Ascending aorta (tissue), 2 donors: Measurements from ENCODE around the gene MRPS18C. TPM values are rescaled to one million over a fixed set of nuclear protein-coding genes. Genes with fewer than 3 reads are reported as not detected.
"Not testable (repeated sequence)": the region's sequence is repeated elsewhere in the genome, so short reads cannot be mapped to it uniquely, and the experiment has no call there.

Experiments
- DNase-seq, 2 donors: peaks; one replicate each; pipeline ENCODE4 v3.0.0-alpha.2; 2019; ENCODE audit warnings: low spot score in 2 of 2
- H3K27ac ChIP-seq, 2 donors: fragments of 200-600 bp; sonication (generic); one replicate each; pipeline ENCODE4 v1.5.1; 2016 to 2017; ENCODE audit warnings: mild to moderate bottlenecking in 1 of 2
- H3K27me3 ChIP-seq: fragments of 200-600 bp; sonication (generic); one replicate; pipeline ENCODE4 v1.5.1; 2017
- H3K36me3 ChIP-seq, 2 donors: fragments of 200-600 bp; sonication (generic); one replicate each; pipeline ENCODE4 v1.5.1; 2016
- H3K4me1 ChIP-seq, 2 donors: fragments of 200-600 bp; sonication (generic); one replicate each; pipeline ENCODE4 v1.5.1; 2016 to 2017; ENCODE audit warnings: mild to moderate bottlenecking in 1 of 2
- H3K4me3 ChIP-seq, 2 donors: fragments of 200-600 bp; sonication (generic); one replicate each; pipeline ENCODE4 v1.5.1; 2016 to 2017; ENCODE audit warnings: mild to moderate bottlenecking in 1 of 2
- H3K9me3 ChIP-seq, 2 donors: fragments of 200-600 bp; sonication (generic); one replicate each; pipeline ENCODE4 v1.5.1; 2016
- CTCF ChIP-seq, 3 experiments: fragments of 200-600 bp in 2 of 3; fragments of 450-650 bp in 1 of 3; sonication (generic) in 2 of 3; IDR thresholded peaks; one replicate each; pipeline ENCODE4 v1.5.1; 2016 to 2019; ENCODE audit warnings: antibody characterized with exemption in 3 of 3, mild to moderate bottlenecking in 1 of 3, moderate library complexity in 1 of 3
- intact Hi-C: fragments of 100-400 bp; cut with DNase I; formaldehyde crosslinking; loops from one replicate; pipeline ENCODE4 v1.15.1; 2023
- total RNA-seq: library from RNA; depleted of rRNA; stranded (reverse); fragments of >200 nt; gene quantifications from one replicate; pipeline ENCODE4 v1.1.0, GENCODE V29; 2016

The MRPS18C gene
- total RNA-seq, 1 donor from 2014 or later: 13.0 TPM

- H3K36me3 ChIP-seq: no peaks in the 10 kb centered on the region
- DNase-seq: peak; percentile 80 to 97
- no peak for TF ChIP-seq CTCF (IDR thresholded peaks at IDR 0.05)
- no peaks in the 10 kb centered on the region for H3K27me3 ChIP-seq
- peak within 1 kb of the TSS; percentile 71 to 89 for H3K4me3 ChIP-seq
- H3K4me1 ChIP-seq: peaks cover 0 to 12% of the 10 kb centered on the region in 2 donors
- no peaks in the 10 kb centered on the region for H3K9me3 ChIP-seq
- intact Hi-C loops: loop anchor here (1.0 to 10.0 kb wide), 7 partner anchors 29 to 1200 kb away; partner anchors contain the start of genes COPS4, GPAT3, HELQ and HNRNPD
- peak within 1 kb of the TSS; percentile 81 to 96 for H3K27ac ChIP-seq
Measured at GRCh38 chr4:83484500-83485461, 28.9 kb downstream of the MRPS18C start, which contains the start of gene ABRAXAS1. TSS of gene ABRAXAS1 (minus strand) at chr4:83485100. CDS start at chr4:83485072, 28 bp downstream.

- Histone ChIP-seq H3K36me3 (no peaks in the 10 kb centered on the region), H3K4me1 (peaks cover 0 to 12% of the 10 kb centered on the region in 2 donors), H3K27me3 (no peaks in the 10 kb centered on the region), H3K4me3 (no peak overlapping the region), H3K9me3 (no peaks in the 10 kb centered on the region), H3K27ac (peak overlapping the region in 1 of 2 donors; percentile 64)
- intact Hi-C loops: loop anchor here (10.0 kb wide), 4 partner anchors 452 to 1202 kb away; partner anchors contain the start of genes COPS4, HNRNPD and SEC31A
- no peak for TF ChIP-seq CTCF (IDR thresholded peaks at IDR 0.05)
- DNase-seq: no peak
Measured at GRCh38 chr4:83486457-83487129, 30.7 kb downstream of the MRPS18C start.

GRCh38 chr4:83489711-83490326, 34.0 kb downstream of the MRPS18C start:
- H3K4me3 ChIP-seq: no peak overlapping the region
- intact Hi-C loops: loop anchor here (10.0 kb wide), 4 partner anchors 455 to 1205 kb away; partner anchors contain the start of genes COPS4, HNRNPD and SEC31A
- DNase-seq: no peak
- H3K4me1 ChIP-seq: peaks cover 0 to 7% of the 10 kb centered on the region in 2 donors
- no peaks in the 10 kb centered on the region for H3K9me3 ChIP-seq
- no peak for TF ChIP-seq CTCF (IDR thresholded peaks at IDR 0.05)
- no peaks in the 10 kb centered on the region for H3K27me3 ChIP-seq
- H3K27ac ChIP-seq: no peak overlapping the region
- H3K36me3 ChIP-seq: no peaks in the 10 kb centered on the region

GRCh38 chr4:83490876-83491450, 35.1 kb downstream of the MRPS18C start:
- H3K36me3 ChIP-seq: no peaks in the 10 kb centered on the region
- peaks cover 0 to 2% of the 10 kb centered on the region in 2 donors for H3K4me1 ChIP-seq
- intact Hi-C loops: no loop called here
- no peaks in the 10 kb centered on the region for H3K27me3 ChIP-seq
- DNase-seq: no peak
- no peak overlapping the region for H3K4me3 ChIP-seq
- no peaks in the 10 kb centered on the region for H3K9me3 ChIP-seq
- no peak overlapping the region for H3K27ac ChIP-seq
- peak; percentile 29 to 59 (median 59) for TF ChIP-seq CTCF (IDR thresholded peaks at IDR 0.05)

GRCh38 chr4:83496085-83496917, 40.4 kb downstream of the MRPS18C start:
- H3K9me3 ChIP-seq, H3K4me3 ChIP-seq, H3K36me3 ChIP-seq, H3K27me3 ChIP-seq, intact Hi-C loops, H3K4me1 ChIP-seq, DNase-seq, H3K27ac ChIP-seq: not testable (repeated sequence)
